HG03045 (cell line): ENCODE measurements around the gene TMEM207.

ENCODE experiments used
- ATAC-seq: cut with Tn5 transposase; IDR thresholded peaks from one replicate; pipeline ENCODE4 v1.9.1; 2021; ENCODE audit warnings: mild to moderate bottlenecking, moderate library complexity; ENCODE audit not compliant: unreplicated experiment

TMEM207 gene

DNA sequence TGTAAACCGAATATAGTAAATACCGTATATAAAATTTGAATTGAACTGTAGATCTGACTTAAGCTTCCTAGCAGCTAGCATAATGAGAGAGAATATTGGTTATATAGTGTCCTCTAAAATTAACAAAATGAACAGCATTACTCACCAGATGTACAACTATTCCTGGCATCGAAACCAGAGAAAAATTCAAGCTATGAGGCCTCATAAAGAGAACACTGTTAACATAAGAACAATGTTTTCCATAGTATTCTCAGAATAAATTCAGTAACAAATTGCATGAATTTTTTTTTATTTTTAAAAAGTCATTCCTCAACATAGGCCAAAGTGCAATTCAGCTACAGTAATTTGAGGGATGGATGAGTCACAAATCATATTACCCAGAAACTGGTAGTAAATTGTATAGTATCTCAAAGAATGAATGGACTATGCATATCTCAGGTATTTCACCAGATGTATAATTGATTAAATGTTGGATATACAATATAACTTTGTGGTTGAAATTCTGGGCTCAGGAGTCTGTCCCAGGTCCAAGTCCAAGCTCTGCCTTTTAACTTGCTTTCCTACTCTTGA lies 5.0 kb downstream of the TMEM207 start:
- ATAC-seq: no peak

DNA sequence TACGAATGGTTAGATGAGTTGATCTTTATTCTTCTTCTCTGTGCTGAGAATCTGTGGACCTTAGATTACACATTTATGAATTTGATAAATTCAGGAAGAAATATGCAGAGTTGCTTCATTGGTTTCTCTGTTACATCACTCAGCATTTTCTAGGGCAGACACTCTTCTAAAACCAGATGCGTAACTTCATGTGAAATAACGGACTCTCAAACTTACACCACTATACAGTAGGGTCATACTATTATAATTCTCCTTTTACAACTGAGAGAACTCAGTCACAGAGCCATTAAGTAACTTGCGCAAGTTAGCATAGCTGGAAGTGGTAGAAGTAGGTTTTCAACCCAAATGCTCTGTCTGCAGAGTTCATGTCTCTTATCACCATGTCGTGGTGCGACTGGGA lies 5.7 kb downstream of the TMEM207 start:
- ATAC-seq: no peak

DNA sequence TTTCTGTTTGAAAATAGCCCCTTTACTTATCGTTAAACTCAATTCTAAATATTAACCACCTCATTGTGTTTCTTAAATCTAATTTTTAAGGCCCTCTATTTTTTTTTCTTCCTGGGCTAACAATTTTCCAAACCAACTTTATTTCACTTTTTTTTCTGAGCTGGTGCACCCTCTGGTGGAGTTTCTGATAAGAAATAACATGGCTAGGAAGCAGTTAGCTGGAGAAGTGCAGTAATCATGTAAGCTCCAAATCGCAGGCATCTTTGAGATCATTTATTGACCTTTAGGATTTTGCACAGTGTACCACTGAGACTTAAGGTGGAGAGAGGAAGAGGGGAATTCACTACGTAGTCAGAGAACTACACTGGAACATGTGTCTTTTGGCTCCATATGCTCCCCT lies 6.4 kb downstream of the TMEM207 start:
- no peak for ATAC-seq

DNA sequence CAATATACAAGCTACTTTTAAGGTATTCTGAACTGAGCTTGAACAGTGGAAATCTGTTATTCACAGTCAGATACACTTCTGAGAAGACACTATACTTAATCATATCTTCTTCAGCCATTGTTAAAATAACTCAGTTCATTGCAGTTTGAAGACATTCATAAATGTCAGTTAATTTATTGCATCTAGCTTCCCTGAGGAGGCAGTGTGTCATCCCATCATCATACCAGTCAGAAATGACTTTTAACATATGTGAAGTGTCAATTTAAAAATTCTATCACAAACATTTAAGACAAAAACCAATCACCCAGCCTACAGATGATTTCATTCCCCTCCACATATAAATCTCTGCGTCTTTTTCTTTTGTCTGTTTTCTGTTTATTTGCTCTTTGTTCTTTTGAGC lies 7.5 kb downstream of the TMEM207 start:
- ATAC-seq: no peak

DNA sequence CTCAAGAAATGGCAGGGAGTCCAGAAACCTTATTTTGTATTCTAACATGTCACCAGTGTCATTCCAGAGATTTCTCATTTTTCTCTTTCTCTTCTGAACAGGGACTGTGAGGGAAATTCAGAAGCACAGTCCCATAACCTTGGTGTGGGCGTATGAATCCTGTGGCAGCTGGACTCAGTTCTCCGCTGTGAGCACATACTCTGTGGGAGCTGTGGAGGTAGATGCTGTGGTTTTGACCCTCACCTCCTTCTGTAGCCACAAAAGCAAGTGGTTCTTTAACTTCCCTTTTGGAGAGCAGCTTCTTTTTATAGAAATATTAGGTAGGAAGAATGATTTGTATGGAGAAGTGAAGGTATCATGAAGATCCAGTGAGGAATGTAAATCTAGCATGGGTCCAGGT lies 13.4 kb downstream of the TMEM207 start:
- no peak for ATAC-seq

DNA sequence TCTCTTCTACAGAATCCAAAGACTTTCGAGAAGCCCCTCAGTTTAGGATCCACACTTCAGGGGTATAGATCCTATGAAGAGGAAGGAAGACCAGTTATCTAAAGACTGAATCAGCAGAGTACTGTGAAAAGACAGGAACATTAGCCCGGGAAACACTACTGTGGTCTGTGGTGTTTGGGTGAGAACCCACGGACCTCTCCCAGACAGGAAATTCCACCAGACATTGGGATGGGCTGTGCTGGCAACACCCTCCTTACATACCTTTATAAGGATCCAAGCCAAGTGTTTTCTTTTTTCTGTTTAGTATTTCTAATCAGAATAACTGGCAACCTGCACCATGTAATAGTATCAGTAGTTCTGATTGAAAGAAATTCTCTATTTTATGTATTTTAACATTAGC lies 14.1 kb downstream of the TMEM207 start:
- ATAC-seq: no peak

DNA sequence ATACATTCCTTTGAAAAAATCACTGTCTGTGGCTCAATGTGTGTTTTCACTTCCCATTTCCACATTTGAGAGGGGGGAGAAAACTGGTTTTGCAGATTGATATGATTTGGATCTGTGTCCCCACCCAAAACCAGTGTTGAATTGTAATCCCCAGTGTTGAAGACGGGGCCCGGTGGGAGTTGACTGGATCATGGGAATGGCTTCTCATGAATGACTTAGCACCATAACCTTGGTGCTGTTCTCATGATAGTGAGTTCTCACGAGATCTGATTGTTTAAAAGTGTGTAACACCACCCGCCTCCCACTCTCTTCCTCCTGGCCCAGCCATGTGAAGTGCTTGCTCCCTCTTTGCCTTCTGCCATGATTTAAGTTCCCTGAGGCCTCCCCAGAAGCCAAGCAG lies 16.1 kb downstream of the TMEM207 start:
- no peak for ATAC-seq

DNA sequence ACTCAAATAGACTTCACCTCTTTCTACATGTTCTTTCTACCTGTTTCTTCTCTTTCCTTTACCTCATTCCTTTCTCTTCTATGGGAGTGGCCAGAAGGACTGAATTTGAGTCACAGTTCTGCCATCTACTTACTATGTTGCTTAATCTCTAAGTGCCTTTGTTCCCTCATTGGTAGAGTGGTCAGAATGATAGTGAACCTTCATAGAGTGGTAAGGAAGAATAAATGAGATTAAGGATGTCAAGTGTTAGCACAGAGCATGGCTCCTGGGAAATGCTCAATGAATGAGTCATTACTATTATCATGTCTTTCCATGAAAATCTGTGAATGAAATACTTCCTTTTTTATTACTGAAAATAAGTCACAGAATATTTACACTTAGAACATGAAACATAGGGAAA lies 17.5 kb downstream of the TMEM207 start:
- no peak for ATAC-seq

DNA sequence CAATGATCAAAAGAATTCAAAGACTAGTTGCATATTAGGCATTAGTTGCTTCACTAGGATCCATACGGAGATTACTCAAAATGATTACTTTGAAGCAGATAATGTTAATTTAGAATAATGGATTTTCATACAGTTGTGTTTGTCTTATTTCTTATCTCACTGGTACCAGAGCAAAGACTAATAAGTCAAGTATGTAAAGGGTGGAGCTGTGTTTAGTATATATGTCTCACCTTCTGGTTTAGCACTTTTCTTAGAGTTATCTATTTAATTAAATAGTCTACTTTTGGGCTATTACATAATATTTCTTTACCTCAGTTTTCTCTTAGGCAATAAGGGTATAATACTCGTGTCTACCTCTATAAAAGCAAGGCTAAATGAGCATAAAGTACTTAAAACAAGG lies 18.8 kb downstream of the TMEM207 start:
- ATAC-seq: no peak

DNA sequence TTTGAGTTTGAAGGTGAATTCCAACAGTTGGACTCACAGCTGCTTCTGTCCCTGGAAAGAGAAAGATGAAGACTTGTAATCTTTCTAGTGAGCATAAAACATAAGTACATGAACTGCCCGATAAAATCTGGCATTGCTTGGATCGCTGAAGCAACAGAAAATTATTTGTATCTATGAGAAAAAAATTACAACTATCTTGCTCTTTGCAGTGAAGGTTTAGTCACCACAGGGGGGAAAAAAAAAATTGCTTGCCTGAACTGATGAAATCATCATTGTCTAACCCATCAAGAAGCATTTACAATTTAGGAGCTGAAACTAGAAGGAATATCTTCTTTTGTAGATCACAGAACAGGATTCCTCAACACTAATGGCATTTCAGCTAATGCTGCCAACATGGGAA lies 20.0 kb downstream of the TMEM207 start:
- no peak for ATAC-seq

DNA sequence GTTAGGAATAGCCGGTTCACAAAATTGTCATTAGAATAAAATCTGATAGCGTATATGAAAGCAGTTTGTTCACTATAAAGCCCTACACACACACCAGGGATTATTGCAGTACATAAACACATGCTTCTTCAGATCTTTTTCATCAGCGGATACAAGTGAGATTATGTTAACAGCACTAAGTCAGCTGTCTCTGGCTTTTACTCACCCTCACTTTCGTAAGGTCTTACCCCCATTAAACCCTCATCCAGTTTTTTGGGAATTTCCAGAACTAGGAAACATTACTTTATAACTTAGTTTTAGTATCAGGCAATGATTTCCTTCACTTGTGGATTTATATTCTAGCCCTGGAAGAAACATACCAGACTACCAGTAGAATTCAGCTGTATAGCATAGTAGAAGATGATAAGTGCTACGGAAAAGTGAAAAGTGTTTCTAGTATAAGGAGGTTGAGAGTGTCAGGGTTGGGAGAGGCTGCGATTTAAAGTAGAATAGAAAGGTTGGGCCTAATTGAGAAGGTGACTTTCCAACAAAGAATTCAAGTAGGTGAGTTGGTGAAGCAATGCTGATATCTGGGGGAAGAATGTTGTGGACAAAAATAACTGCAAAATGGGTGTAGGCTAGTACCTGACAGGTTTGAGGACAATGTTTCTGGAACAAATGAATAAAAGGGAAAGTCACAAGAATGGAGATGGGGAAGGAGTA lies 22.7 kb downstream of the TMEM207 start:
- ATAC-seq: no peak

DNA sequence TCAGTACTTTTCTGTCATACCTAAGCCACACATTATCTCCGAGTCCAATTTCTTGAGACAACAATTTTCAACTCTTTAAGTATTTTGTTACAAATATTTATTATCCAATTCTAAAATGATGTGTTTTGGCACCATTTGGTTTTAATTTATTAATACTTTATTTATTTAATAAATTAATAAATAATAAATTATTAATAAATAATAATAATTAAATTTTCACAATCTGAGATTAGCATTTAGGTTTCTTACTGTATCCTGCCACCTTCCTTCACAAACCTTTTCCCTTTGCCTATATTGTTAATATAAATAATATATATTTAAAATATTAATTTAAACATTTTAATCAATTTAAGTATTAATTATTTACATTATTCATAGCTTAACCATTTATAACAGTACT lies 23.9 kb downstream of the TMEM207 start:
- no peak for ATAC-seq

DNA sequence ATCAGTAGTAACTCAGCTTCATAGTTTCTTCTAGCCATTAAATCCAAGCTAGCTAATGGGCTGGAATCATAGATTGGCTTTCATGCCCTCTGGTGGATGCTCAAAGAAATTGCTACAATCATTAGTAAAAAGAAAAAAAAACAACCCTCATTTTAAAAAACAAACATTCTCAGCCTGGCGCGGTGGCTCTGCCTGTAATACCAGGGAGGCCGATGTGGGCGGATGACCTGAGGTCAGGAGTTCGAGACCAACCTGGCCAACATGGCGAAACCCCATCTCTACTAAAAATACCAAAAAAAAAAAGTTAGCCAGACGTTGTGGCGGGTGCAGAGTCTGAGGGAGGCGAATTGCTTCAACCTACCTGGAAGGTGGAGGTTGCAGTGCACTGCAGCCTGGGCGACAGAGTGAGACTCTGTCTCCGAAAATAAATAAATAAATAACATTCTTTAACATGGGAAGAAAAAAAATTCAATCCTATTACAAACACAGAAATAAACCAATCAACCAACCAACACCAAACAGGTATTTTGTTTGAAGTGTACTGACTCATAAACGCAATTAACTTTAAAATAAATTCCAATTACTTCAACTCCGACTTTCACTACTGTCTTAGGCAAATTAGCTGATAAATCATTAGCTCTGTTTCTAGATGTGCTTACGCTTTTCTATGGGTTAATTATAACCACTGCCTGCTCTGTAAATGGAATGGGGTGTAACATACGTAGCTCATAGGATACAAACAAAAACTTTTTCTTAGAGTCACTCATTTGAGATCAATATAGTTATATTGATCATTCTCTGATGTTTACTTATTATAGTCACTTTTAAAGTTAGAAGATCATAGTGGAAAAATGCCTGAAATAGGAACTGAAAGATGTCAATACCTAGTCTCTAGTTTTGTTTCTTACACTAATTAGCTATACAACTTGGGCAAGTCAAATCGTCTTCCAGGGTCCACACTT lies 24.9 kb downstream of the TMEM207 start:
- no peak for ATAC-seq

DNA sequence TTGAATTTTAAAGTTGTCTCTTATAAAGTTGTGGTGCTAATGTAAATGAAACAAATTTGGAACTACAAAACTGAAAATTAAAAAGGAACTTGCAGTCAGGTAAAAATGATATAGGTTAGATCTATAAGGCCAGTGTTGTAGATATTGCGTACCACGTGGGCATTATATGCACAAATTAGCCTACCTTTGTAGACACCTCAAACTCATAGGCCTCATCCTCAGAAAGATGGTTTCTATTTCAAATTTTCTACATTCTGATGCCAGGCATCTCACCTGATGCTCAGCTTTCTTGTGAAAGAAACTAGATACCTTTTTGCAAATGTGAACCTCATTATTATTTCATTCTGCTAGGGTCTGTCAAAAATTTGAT lies 25.6 kb downstream of the TMEM207 start:
- no peak for ATAC-seq

DNA sequence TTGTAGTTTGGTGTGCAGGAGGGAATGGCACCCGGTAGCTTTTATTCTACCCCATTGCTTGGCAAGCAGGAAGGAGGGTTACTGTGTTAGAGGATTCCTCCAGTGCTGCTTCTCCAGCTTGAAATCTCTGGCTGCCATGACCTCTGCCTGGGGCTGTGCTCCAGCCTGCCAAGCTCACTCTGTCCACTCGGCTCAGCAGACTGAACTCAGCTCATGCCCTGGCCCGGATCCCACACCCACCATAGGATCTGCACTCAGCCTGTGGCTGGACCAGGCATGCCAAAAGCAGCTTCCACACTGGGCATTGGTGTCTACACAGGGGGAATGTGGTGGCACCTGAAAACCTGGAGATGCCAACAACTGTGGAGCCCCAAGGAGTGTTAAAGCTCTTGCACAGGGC lies 35.4 kb downstream of the TMEM207 start:
- no peak for ATAC-seq

DNA sequence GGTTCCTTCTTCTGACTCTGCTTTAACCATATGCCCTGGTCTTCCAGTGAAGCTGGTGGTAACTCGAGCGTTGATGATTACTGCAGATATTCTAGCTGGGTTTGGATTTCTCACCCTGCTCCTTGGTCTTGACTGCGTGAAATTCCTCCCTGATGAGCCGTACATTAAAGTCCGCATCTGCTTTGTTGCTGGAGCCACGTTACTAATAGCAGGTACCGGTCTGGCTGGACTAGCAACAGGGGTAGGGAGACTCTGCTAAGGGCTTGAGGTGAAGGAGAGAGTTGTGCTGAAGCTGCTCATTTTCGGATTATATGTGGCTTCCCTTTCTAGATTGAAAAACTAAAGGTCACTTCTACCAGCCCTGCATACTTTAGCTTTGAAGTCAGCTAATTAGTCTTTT lies 45.0 kb downstream of the TMEM207 start:
- ATAC-seq: no peak

DNA sequence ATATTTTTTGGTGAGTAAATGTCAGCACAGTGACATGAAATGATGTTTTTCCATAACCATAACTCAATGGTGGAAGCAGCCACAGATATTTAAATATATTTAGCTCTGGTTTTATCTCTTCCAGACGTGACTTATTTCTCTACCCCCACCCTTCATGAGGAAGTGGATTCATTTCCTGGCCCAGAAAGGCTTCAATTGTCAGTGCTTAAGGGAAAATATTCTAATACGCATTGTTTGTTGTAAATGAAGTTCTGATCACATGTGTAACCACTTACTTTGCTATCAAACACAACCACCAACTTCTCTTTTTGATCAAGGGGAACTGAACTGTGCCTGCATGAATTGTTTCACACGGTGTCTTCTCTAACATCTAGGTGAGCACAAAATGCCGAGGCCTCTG lies 47.7 kb downstream of the TMEM207 start:
- no peak for ATAC-seq

DNA sequence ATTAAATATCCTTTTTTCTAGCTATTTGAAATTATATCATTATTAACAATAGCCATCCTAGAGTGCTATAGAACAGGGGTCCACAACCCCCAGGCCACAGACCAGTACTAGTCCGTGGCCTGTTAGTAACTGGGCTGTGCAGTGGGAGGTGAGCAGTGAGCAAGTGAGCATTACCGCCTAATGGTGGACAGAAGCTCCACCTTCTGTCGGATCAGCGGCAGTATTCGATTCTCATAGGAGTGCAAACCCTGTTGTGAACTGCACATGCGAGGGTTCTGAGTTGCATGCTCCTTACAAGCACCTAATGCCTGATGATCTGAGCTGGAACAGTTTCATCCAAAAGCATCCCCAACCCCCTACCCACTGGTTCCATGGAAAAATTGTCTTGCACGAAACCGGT lies 50.0 kb downstream of the TMEM207 start:
- ATAC-seq: no peak

DNA sequence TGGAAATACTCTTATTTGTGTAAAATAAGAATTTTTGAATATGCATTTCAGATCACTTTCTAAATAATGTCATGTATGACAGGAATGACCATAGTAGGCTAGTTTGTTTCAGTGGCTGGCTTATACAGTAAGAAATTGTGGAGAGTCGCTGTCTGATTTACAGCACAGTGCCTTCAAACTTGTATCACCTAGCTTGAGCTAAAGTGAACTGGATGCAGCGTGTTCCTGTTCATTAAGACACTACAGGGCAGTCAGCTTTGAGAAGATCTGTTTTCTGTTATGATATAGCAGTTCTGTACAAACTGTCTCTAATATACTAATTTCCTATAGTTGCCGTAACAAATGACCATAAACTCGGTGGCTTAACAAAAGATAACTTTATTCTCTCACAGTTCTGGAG lies 51.8 kb downstream of the TMEM207 start:
- no peak for ATAC-seq

DNA sequence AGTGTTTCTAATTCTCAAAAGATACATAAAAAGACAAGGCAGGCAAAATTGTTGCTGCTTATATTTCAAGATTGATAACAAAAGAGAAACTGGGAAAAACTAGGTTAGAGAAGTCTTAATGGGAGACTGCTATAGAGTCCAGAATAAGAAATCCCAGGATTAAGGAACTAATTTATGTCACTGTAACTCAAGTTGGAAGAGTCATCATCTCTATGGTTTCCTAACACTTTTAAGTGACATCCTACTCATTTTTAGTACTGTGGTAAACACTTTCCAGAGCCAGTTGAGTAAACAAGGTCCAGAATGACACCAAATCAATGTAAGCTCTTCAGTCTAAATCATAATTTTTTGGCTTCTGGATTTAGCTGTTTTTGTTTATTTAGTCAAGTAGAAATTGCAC lies 53.7 kb downstream of the TMEM207 start:
- ATAC-seq: no peak

DNA sequence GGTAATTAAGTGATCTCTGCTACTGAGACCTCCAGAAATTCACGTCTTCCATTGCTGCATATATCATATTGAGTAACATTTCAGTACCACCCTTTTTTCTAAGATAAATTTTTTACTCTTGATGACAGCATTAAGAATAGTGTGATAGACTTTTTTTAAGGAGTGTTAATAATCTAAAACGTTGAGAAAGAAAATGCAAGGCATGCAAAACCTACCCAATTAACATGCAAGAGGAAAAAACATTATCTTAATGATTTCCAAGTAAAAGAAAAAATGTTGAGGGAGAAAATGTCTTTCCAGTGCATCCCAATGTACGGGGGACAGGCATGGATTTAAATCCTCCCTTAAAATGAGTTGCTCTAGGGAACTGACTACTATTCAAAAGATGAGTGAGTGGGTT lies 61.0 kb downstream of the TMEM207 start:
- no peak for ATAC-seq

DNA sequence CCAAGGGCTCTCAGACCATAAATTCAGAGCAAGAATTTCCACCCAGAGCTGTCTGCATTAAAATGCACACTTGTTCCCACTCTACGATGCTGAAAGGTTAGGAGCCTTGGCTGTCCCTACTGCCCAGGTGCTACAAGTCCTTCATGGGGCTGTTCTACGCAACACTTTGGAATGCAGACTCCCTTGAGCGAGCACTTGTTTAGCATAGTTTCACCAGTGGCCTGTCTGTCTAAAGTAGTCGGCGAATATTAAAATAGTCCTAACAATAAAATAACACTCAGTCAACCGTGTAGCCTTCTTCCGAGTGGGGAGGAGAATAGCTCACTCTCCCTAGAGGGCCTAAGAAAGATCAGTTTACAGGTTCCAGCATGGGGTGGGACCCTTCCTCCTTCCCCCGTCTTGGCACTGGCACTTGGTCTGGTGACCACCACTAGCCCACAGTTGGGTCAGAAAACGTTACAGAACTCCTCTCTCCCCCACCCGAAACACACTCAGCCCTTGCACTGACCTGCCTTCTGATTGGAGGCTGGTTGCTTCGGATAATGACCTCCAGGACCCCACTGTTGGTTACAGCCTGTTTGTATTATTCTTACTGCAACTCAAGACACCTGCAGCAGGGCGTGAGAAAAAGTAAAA lies 62.0 kb downstream of the TMEM207 start, which contains the start of gene CLDN16:
CLDN16 (plus strand) TSS at position 586 of the 636 bp plus-strand sequence. CDS start 167 bp downstream, outside the sequence.
- ATAC-seq: no peak
